DOHH2 (cell line): ENCODE data around the gene STXBP3.

Experiments used
- H3F3A ChIP-seq: fragments of 200-600 bp; sonication (generic), shearing (Covaris generic); 2 replicates; pipeline ENCODE4 v1.6.0; 2016; ENCODE audit warnings: antibody characterized with exemption, mild to moderate bottlenecking; ENCODE audit not compliant: control insufficient read depth, insufficient read depth
- H3K27ac ChIP-seq: fragments of 200-600 bp; sonication (generic); 2 replicates; pipeline ENCODE4 v1.5.1; 2014; ENCODE audit warnings: low read depth, mild to moderate bottlenecking, low read length, moderate library complexity
- H3K27me3 ChIP-seq: fragments of 200-600 bp; sonication (generic); 2 replicates; pipeline ENCODE4 v1.6.1; 2014; ENCODE audit warnings: mild to moderate bottlenecking, low read length, mixed read lengths; ENCODE audit not compliant: control insufficient read depth
- H3K36me3 ChIP-seq: fragments of 200-600 bp; sonication (generic); 2 replicates; pipeline ENCODE4 v1.6.1; 2014; ENCODE audit warnings: mild to moderate bottlenecking, low read length, moderate library complexity, mixed read lengths; ENCODE audit not compliant: control insufficient read depth
- H3K4me1 ChIP-seq: fragments of 200-600 bp; sonication (generic); 2 replicates; pipeline ENCODE4 v1.6.1; 2014; ENCODE audit warnings: mild to moderate bottlenecking, low read length, mixed read lengths; ENCODE audit not compliant: control insufficient read depth
- H3K4me2 ChIP-seq: fragments of 200-600 bp; sonication (generic); 2 replicates; pipeline ENCODE4 v1.6.0; 2014; ENCODE audit warnings: mild to moderate bottlenecking, low read length, moderate library complexity
- H3K4me3 ChIP-seq: fragments of 200-600 bp; sonication (generic); 2 replicates; pipeline ENCODE4 v1.5.1; 2014; ENCODE audit warnings: mild to moderate bottlenecking, low read length, mixed read lengths
- H3K79me2 ChIP-seq: fragments of 200-600 bp; sonication (generic); 2 replicates; pipeline ENCODE4 v1.6.1; 2014; ENCODE audit warnings: mild to moderate bottlenecking, low read length, mixed read lengths; ENCODE audit not compliant: control insufficient read depth
- H3K9me2 ChIP-seq: fragments of 200-600 bp; sonication (generic); replicated peaks from 2 replicates; pipeline ENCODE4 v1.6.1; 2014; ENCODE audit warnings: mild to moderate bottlenecking, low read length, mixed read lengths; ENCODE audit not compliant: control insufficient read depth
- H3K9me3 ChIP-seq: fragments of 200-600 bp; sonication (generic); 2 replicates; pipeline ENCODE4 v1.6.1; 2014; ENCODE audit warnings: antibody characterized with exemption, low read length, mixed read lengths; ENCODE audit not compliant: control insufficient read depth, insufficient read depth
- H4K20me1 ChIP-seq: fragments of 200-600 bp; sonication (generic); 2 replicates; pipeline ENCODE4 v1.6.0; 2014; ENCODE audit warnings: low read depth, mild to moderate bottlenecking, antibody characterized with exemption, low read length, moderate library complexity; ENCODE audit not compliant: control insufficient read depth, insufficient read depth
- EZH2phosphoT487 ChIP-seq: fragments of 200-600 bp; sonication (generic); IDR thresholded peaks from 2 replicates; pipeline ENCODE4 v1.6.1; 2017; ENCODE audit warnings: borderline replicate concordance, mild to moderate bottlenecking, antibody characterized with exemption, low read length, moderate library complexity, mixed read lengths
- TF ChIP-seq, protein P1 (sequence below): fragments of 200-600 bp; sonication (generic); IDR thresholded peaks from one replicate; pipeline ENCODE4 v1.5.1; 2014; ENCODE audit warnings: antibody characterized with exemption, mild to moderate bottlenecking, low read depth, low read length; ENCODE audit not compliant: poor library complexity, severe bottlenecking

STXBP3 gene

DNA sequence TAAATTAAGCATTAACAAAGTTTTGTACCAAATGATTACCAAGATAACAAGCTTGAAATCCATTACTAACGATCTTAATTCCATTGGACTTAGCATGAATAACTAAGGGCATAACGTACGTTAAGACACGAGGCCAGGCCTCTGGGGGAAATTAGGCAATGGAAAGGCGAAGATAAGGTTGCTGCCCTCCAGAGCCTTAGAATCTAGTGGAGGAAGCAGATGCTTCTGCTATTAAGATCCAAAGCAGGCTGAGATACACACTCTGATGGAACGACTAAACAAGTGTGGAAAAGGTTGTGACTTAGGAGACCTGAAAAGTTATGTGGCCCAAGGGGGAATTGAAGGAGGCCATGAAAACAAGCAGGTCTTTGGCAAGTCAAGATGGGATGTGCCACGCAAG, 104.5 kb downstream of the STXBP3 start:
- Histone ChIP-seq H3K4me3 (no peak overlapping the region), H3K27ac (no peak overlapping the region), H3K79me2 (no peaks in the 10 kb centered on the region), H3K4me2 (no peak overlapping the region), H3K9me2 (no peaks in the 10 kb centered on the region), H4K20me1 (no peaks in the 10 kb centered on the region), H3K4me1 (no peaks in the 10 kb centered on the region), H3K36me3 (no peaks in the 10 kb centered on the region), H3K27me3 (peaks cover 23% of the 10 kb centered on the region; the same call in 1 of the 2 replicates), H3K9me3 (no peaks in the 10 kb centered on the region), H3F3A (no peaks in the 10 kb centered on the region)
- TF ChIP-seq EZH2phosphoT487, result no peak
- TF ChIP-seq, protein P1, sequence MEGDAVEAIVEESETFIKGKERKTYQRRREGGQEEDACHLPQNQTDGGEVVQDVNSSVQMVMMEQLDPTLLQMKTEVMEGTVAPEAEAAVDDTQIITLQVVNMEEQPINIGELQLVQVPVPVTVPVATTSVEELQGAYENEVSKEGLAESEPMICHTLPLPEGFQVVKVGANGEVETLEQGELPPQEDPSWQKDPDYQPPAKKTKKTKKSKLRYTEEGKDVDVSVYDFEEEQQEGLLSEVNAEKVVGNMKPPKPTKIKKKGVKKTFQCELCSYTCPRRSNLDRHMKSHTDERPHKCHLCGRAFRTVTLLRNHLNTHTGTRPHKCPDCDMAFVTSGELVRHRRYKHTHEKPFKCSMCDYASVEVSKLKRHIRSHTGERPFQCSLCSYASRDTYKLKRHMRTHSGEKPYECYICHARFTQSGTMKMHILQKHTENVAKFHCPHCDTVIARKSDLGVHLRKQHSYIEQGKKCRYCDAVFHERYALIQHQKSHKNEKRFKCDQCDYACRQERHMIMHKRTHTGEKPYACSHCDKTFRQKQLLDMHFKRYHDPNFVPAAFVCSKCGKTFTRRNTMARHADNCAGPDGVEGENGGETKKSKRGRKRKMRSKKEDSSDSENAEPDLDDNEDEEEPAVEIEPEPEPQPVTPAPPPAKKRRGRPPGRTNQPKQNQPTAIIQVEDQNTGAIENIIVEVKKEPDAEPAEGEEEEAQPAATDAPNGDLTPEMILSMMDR, result no peak

DNA sequence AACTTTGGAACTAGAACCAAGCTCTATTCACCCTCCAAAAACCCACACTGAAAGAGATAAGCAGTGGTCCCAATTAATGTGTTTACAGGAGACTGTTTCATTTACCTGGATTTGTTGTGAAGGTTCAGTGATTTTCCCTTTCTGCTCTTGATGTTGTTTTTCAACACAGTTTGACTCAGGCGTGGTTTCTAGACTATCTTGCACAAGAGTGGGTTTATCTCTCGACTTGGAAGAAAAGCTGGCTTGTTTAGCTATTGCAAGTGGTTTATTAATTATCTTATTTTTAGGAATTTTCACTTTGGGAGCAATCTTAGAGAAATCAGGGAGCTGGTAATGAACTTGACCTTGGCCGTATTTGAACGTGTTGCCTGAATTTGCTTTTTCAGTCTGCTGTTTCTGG, 105.1 kb downstream of the STXBP3 start:
- Histone ChIP-seq H3K4me2 (no peak overlapping the region), H3K4me3 (no peak overlapping the region), H4K20me1 (no peaks in the 10 kb centered on the region), H3K27me3 (peaks cover 23% of the 10 kb centered on the region; the same call in 1 of the 2 replicates), H3K9me2 (no peaks in the 10 kb centered on the region), H3K9me3 (no peaks in the 10 kb centered on the region), H3K27ac (no peak overlapping the region), H3F3A (no peaks in the 10 kb centered on the region), H3K4me1 (no peaks in the 10 kb centered on the region), H3K36me3 (no peaks in the 10 kb centered on the region), H3K79me2 (no peaks in the 10 kb centered on the region)
- no peak for TF ChIP-seq EZH2phosphoT487
- TF ChIP-seq, protein P1, result no peak

DNA sequence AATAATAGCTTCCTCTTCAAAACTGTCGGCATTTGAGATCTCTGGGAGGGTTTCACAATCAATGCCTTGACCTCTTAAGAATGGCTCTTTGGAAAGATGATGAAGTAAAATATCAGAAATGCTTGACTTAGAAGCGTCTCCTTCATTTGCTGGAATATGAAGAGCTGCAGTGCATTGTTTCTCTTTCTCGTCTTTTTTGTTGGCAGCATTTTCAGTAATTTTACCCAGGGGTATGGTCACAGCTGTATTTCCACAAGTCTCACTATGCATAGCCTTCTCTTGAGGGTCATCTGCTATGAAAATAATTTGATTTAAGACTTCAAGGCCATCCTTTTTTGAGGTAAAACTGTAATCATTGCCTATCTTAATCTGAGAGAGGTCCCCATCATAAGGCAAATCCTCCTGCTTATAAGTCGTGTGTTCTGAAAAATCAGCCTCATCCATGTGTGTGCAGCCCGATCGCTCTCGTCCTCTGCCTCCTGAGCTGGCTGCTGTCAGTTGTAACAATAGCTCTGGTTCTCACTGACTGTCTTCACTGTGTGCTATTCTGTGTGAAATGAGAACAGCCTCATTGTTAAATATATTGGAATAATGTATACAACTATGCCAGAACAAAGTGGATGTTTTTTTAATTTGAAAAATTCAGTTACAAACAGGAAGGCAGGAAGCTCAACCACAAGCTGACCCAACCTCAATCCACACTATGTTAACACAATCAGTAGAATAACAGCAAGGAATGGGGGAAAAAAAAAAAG, 105.9 kb downstream of the STXBP3 start:
- no peak overlapping the region for H3K4me2 ChIP-seq
- no peak overlapping the region for H3K4me3 ChIP-seq
- TF ChIP-seq, protein P1, result no peak
- TF ChIP-seq EZH2phosphoT487, result no peak
- H3K9me2 ChIP-seq, result no peaks in the 10 kb centered on the region
- no peak overlapping the region for H3K27ac ChIP-seq
- no peaks in the 10 kb centered on the region for H3K36me3 ChIP-seq
- H4K20me1 ChIP-seq, result no peaks in the 10 kb centered on the region
- no peaks in the 10 kb centered on the region for H3K9me3 ChIP-seq
- no peaks in the 10 kb centered on the region for H3K4me1 ChIP-seq
- peaks cover 30% of the 10 kb centered on the region for H3K27me3 ChIP-seq
- no peaks in the 10 kb centered on the region for H3F3A ChIP-seq
- H3K79me2 ChIP-seq, result no peaks in the 10 kb centered on the region
